ENCODE results near the gene COL15A1. TPM values are rescaled to one million over a fixed set of nuclear protein-coding genes. Genes with fewer than 3 reads are reported as not detected.

COL15A1 gene
- total RNA-seq, 1 experiment from 2014 or later, result not detected

- POLR2A ChIA-PET, result no interaction called here
These were observed 69.3 kb downstream of the COL15A1 start for GRCh38 chr9:99012957-99013512.

GRCh38 chr9:99013550-99013949 lies 69.8 kb downstream of the COL15A1 start:
- DNase-seq (ENCODE audit: unreplicated experiment), result no peak
- POLR2A ChIA-PET, result no interaction called here
- BruUV-seq (replicated peaks), result no TSS peak
- Mint-ChIP-seq H3K36me3 (ENCODE audit: insufficient read depth, unreplicated experiment) (no peaks in the 10 kb centered on the region), H3K27ac (ENCODE audit: low read depth, unreplicated experiment) (no peak overlapping the region), H3K4me1 (ENCODE audit: insufficient read depth, unreplicated experiment) (no peaks in the 10 kb centered on the region), H3K4me3 (ENCODE audit: unreplicated experiment) (no peak overlapping the region), H3K9me3 (ENCODE audit: unreplicated experiment) (no peaks in the 10 kb centered on the region), H3K27me3 (ENCODE audit: insufficient read depth, unreplicated experiment) (no peaks in the 10 kb centered on the region)
- intact Hi-C loops (cut with micrococcal nuclease), result no loop called here
- TF ChIP-seq, protein P1, sequence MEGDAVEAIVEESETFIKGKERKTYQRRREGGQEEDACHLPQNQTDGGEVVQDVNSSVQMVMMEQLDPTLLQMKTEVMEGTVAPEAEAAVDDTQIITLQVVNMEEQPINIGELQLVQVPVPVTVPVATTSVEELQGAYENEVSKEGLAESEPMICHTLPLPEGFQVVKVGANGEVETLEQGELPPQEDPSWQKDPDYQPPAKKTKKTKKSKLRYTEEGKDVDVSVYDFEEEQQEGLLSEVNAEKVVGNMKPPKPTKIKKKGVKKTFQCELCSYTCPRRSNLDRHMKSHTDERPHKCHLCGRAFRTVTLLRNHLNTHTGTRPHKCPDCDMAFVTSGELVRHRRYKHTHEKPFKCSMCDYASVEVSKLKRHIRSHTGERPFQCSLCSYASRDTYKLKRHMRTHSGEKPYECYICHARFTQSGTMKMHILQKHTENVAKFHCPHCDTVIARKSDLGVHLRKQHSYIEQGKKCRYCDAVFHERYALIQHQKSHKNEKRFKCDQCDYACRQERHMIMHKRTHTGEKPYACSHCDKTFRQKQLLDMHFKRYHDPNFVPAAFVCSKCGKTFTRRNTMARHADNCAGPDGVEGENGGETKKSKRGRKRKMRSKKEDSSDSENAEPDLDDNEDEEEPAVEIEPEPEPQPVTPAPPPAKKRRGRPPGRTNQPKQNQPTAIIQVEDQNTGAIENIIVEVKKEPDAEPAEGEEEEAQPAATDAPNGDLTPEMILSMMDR (IDR thresholded peaks at IDR 0.05; ENCODE audit: unreplicated experiment), result no peak
- CTCF ChIA-PET, result interaction anchor here (0.7 to 3.9 kb wide), 7 partner anchors 12 to 561 kb away, joined by 3 to 23 read pairs (median 4); partner anchors contain the start of gene TGFBR1

More at GRCh38 chr9:99012957-99013512, 69.3 kb downstream of the COL15A1 start:
- H3K4me1 Mint-ChIP-seq (ENCODE audit: insufficient read depth, unreplicated experiment), result no peaks in the 10 kb centered on the region
- no peak overlapping the region for H3K4me3 Mint-ChIP-seq (ENCODE audit: unreplicated experiment)
- H3K27me3 Mint-ChIP-seq (ENCODE audit: insufficient read depth, unreplicated experiment), result no peaks in the 10 kb centered on the region
- no peaks in the 10 kb centered on the region for H3K9me3 Mint-ChIP-seq (ENCODE audit: unreplicated experiment)
- no peaks in the 10 kb centered on the region for H3K36me3 Mint-ChIP-seq (ENCODE audit: insufficient read depth, unreplicated experiment)
- no peak for DNase-seq (ENCODE audit: unreplicated experiment)
- no peak overlapping the region for H3K27ac Mint-ChIP-seq (ENCODE audit: low read depth, unreplicated experiment)
- TF ChIP-seq, protein P1 (IDR thresholded peaks at IDR 0.05; ENCODE audit: unreplicated experiment), result no peak
- CTCF ChIA-PET, result interaction anchor here (0.7 to 3.9 kb wide), 8 partner anchors 11 to 560 kb away, joined by 3 to 23 read pairs (median 5); partner anchors contain the start of gene TGFBR1
- BruUV-seq (replicated peaks), result no TSS peak
- intact Hi-C loops (cut with micrococcal nuclease), result no loop called here

GRCh38 chr9:99015448-99015847 lies 71.7 kb downstream of the COL15A1 start:
- intact Hi-C loops (cut with micrococcal nuclease), result no loop called here
- Mint-ChIP-seq H3K4me3 (ENCODE audit: unreplicated experiment) (no peak overlapping the region), H3K4me1 (ENCODE audit: insufficient read depth, unreplicated experiment) (peaks cover 10% of the 10 kb centered on the region), H3K36me3 (ENCODE audit: insufficient read depth, unreplicated experiment) (no peaks in the 10 kb centered on the region), H3K9me3 (ENCODE audit: unreplicated experiment) (no peaks in the 10 kb centered on the region), H3K27me3 (ENCODE audit: insufficient read depth, unreplicated experiment) (no peaks in the 10 kb centered on the region), H3K27ac (ENCODE audit: low read depth, unreplicated experiment) (no peak overlapping the region)
- ChIA-PET POLR2A (interaction anchor here (0.9 kb wide), 1 partner anchor 9 kb away, joined by 4 read pairs; no protein-coding TSS in a partner anchor), CTCF (interaction anchor here (1.3 to 3.9 kb wide), 3 partner anchors 14 to 126 kb away, joined by 4 to 23 read pairs (median 16); no protein-coding TSS in a partner anchor)
- BruUV-seq (replicated peaks), result no TSS peak
- DNase-seq (ENCODE audit: unreplicated experiment), result no peak
- TF ChIP-seq, protein P1 (IDR thresholded peaks at IDR 0.05; ENCODE audit: unreplicated experiment), result no peak

GRCh38 chr9:99015890-99016289 lies 72.2 kb downstream of the COL15A1 start:
- BruUV-seq (replicated peaks), result no TSS peak
- TF ChIP-seq, protein P1 (IDR thresholded peaks at IDR 0.05; ENCODE audit: unreplicated experiment), result no peak
- Mint-ChIP-seq H3K4me3 (ENCODE audit: unreplicated experiment) (no peak overlapping the region), H3K36me3 (ENCODE audit: insufficient read depth, unreplicated experiment) (no peaks in the 10 kb centered on the region), H3K27ac (ENCODE audit: low read depth, unreplicated experiment) (no peak overlapping the region), H3K27me3 (ENCODE audit: insufficient read depth, unreplicated experiment) (no peaks in the 10 kb centered on the region), H3K4me1 (ENCODE audit: insufficient read depth, unreplicated experiment) (peaks cover 11% of the 10 kb centered on the region), H3K9me3 (ENCODE audit: unreplicated experiment) (no peaks in the 10 kb centered on the region)
- CTCF ChIA-PET, result interaction anchor here (1.3 to 3.3 kb wide), 2 partner anchors 17 to 125 kb away, joined by 4 to 16 read pairs; no protein-coding TSS in a partner anchor
- intact Hi-C loops (cut with micrococcal nuclease), result no loop called here
- no peak for DNase-seq (ENCODE audit: unreplicated experiment)
- POLR2A ChIA-PET, result interaction anchor here (0.9 kb wide), 1 partner anchor 10 kb away, joined by 4 read pairs; no protein-coding TSS in a partner anchor

Measured in MCF 10A (cell line).